IPS-15b (cell line): ENCODE measurements around the gene HNRNPDL.

Experiments
- H3K27me3 ChIP-seq: one replicate; pipeline ENCODE4 v1.6.1; 2013; ENCODE audit warnings: low read length; ENCODE audit not compliant: control insufficient read depth, insufficient read depth
- H3K36me3 ChIP-seq: one replicate; pipeline ENCODE4 v1.6.1; 2013; ENCODE audit warnings: low read length; ENCODE audit not compliant: control insufficient read depth, insufficient read depth
- H3K4me1 ChIP-seq: one replicate; pipeline ENCODE4 v1.6.1; 2013; ENCODE audit warnings: mild to moderate bottlenecking, low read length; ENCODE audit not compliant: control insufficient read depth, insufficient read depth
- H3K4me3 ChIP-seq: one replicate; pipeline ENCODE4 v1.5.1; 2013; ENCODE audit warnings: low read depth, low read length
- H3K9ac ChIP-seq: one replicate; pipeline ENCODE4 v1.6.1; 2013; ENCODE audit warnings: low read depth, mild to moderate bottlenecking, low read length
- H3K9me3 ChIP-seq: one replicate; pipeline ENCODE4 v1.6.1; 2013; ENCODE audit warnings: mild to moderate bottlenecking, low read length; ENCODE audit not compliant: control insufficient read depth, insufficient read depth

Gene HNRNPDL

DNA sequence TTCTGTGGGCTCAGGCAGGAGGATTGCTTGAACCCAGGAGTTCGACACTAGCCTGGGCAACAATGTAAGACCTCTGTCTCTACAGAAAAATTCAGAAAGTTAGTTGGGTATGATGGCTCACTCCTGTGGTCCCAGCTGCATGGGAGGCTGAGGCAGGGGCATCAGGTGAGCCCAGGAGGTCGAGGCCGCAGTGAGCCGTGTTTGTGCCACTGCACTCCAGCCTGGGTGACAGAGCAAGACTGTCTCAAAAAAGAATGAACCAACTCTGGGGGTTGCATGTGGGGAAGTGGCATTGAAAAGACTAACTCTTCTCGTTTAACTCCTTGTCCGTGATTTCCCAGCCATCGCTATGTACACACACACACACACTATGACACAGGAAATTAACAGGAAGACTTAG lies 27.0 kb upstream of the HNRNPDL start:
- Histone ChIP-seq H3K36me3 (peaks cover 18% of the 10 kb centered on the region), H3K9ac (no peak overlapping the region), H3K9me3 (no peaks in the 10 kb centered on the region), H3K4me3 (no peak overlapping the region), H3K4me1 (no peaks in the 10 kb centered on the region), H3K27me3 (no peaks in the 10 kb centered on the region)

DNA sequence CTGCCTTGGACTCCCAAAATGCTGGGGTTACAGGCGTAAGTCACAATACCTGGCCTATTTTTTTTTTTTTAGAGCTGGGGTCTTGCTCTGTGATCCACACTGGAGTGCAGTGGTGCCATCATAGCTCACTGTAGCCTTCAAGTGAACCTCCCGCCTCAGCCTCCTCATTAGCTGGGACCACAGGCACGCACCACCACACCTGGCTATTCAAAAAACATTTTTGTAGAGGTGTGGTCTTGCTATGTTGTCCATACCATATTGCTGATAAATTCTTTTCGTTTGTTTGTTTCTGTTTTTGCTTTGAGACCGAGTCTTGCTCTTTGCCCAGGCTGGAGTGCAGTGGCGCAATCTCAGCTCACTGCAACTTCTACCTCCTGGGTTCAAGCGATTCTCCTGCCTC lies 21.8 kb upstream of the HNRNPDL start:
- H3K36me3 ChIP-seq: peaks cover 32% of the 10 kb centered on the region

DNA sequence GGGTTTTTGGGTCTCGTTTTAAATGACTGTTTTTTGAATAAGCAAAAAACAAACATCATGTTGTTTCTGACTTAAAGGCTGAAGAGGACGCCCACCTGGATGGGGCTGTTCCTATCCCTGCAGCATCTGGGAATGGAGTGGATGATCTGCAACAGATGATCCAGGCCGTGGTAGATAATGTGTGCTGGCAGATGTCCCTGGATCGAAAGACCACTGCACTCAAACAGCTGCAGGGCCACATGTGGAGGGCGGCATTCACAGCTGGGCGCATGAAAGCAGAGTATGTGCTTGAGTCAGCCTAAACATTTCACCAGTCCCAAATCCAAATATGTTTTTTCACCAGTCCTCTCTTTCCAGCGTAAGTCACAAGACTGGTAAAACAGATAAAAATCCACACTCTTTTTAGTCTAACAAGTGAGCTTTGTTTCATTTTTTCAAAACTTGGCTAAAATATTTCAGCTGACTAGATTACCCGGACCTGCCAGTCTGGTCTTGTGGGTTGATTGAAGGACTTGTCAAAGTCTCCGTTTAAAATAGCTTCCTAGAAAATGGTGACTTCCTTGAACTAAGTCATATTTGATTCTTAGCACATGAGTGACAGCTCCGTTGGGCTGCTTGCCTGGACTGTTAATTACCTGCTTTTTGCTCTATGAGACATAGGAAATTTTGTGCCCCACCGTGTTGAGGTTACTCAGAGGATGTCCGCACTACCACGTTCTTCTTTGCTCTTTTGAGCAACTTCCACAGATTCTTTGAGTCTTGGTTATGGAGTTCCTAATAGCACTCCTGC lies 20.9 kb upstream of the HNRNPDL start:
- H3K9me3 ChIP-seq: no peaks in the 10 kb centered on the region
- no peak overlapping the region for H3K9ac ChIP-seq
- no peak overlapping the region for H3K4me3 ChIP-seq
- no peaks in the 10 kb centered on the region for H3K4me1 ChIP-seq
- H3K27me3 ChIP-seq: no peaks in the 10 kb centered on the region
- H3K36me3 ChIP-seq: peaks cover 30% of the 10 kb centered on the region

More for the DNA sequence above, 21.8 kb upstream of the HNRNPDL start:
- Histone ChIP-seq H3K27me3 (no peaks in the 10 kb centered on the region), H3K9me3 (no peaks in the 10 kb centered on the region), H3K9ac (no peak overlapping the region), H3K4me3 (no peak overlapping the region), H3K4me1 (no peaks in the 10 kb centered on the region)

DNA sequence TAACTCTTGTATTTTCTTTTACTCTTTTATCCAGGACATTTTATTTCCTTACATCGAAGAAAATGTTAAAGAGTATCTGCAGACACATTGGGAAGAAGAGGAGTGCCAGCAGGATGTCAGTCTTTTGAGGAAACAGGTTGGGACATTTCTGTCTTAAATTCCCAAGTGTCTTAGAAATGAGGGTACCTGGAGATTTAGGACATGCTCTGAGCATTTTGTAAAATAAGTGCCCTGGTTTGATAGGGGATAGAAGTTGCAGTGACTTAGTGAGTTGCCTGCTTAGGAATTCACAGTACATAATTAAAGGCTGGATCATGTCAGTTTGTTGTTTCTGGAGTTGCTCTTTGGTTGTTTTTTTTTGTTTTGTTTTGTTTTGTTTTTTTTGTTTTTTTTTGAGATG lies 17.6 kb upstream of the HNRNPDL start:
- H3K36me3 ChIP-seq: peaks cover 29% of the 10 kb centered on the region
- H3K27me3 ChIP-seq: no peaks in the 10 kb centered on the region
- H3K9me3 ChIP-seq: no peaks in the 10 kb centered on the region
- H3K4me1 ChIP-seq: no peaks in the 10 kb centered on the region
- no peak overlapping the region for H3K4me3 ChIP-seq
- H3K9ac ChIP-seq: no peak overlapping the region

DNA sequence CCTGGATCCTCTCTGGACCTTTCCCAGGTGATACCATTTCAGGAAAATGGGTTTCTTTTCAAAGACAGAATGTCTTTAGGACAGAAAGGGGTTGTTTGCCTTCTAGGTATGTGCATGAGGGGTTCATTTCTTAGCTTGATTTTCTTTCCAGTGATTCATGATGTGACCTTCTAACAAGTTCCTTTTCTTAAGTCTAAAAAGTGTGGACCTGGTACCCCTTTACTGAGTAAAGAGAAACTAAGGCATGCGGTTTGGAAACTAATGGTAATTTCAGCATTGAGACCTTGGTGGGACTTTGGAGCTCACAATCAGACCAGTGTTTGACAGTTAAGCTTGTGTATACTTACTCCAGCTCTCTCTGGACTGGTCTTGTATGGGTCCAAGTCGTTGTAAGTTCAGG lies 8.8 kb upstream of the HNRNPDL start:
- Histone ChIP-seq H3K36me3 (no peaks in the 10 kb centered on the region), H3K4me1 (peaks cover 11% of the 10 kb centered on the region), H3K9ac (no peak overlapping the region), H3K4me3 (no peak overlapping the region), H3K27me3 (no peaks in the 10 kb centered on the region), H3K9me3 (no peaks in the 10 kb centered on the region)

- Histone ChIP-seq H3K4me3 (no peak overlapping the region), H3K9ac (no peak overlapping the region), H3K9me3 (no peaks in the 10 kb centered on the region), H3K36me3 (no peaks in the 10 kb centered on the region), H3K4me1 (peaks cover 14% of the 10 kb centered on the region), H3K27me3 (no peaks in the 10 kb centered on the region)
Observed at GRCh38 chr4:82437285-82438005, 7.2 kb upstream of the HNRNPDL start.

- H3K27me3 ChIP-seq: no peaks in the 10 kb centered on the region
- H3K4me1 ChIP-seq: peaks cover 14% of the 10 kb centered on the region
- no peak overlapping the region for H3K9ac ChIP-seq
- H3K4me3 ChIP-seq: no peak overlapping the region
- H3K36me3 ChIP-seq: no peaks in the 10 kb centered on the region
- H3K9me3 ChIP-seq: no peaks in the 10 kb centered on the region
Observed at GRCh38 chr4:82436780-82437179, 6.5 kb upstream of the HNRNPDL start.

DNA sequence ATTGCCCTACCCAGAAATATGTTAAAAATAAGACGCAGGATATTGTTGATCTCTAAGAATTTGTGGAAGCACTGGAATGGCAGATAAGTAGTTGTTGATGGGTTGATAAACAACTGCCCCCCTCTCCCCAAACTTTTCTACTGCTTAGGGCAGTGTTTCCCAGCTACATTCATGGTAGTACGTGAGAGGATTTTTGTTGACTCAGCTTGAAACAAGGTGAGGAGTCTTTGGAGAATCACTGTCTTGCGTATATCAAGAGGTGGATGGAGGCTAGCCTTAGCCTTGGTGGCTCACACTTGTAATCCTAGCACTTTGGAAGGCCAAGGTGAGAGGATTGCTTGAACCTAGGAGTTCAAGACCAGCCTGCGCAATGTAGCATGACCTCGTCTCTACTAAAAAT lies 5.9 kb upstream of the HNRNPDL start:
- no peaks in the 10 kb centered on the region for H3K36me3 ChIP-seq
- no peak overlapping the region for H3K9ac ChIP-seq
- no peak overlapping the region for H3K4me3 ChIP-seq
- H3K27me3 ChIP-seq: no peaks in the 10 kb centered on the region
- no peaks in the 10 kb centered on the region for H3K9me3 ChIP-seq
- H3K4me1 ChIP-seq: peaks cover 14% of the 10 kb centered on the region

DNA sequence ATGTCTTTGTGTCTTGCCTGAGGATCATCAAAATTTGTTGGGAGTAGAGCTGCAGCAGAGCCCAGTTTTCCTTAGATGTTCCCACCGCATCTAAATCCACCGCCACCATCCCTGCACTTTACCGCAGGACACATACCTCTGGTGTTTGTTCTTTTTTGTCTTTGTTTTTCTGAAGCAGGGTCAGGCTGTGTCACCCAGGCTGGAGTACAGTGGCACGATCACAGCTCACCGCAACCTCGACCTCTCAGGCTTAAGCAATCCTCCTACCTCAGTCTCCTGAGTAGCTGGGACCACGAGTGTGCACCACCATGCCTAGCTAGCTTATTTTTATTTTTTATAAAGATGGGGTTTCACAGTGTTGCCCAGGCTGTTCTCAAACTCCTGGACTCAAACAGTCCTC lies 4.7 kb upstream of the HNRNPDL start:
- H3K36me3 ChIP-seq: peaks cover under 1% of the 10 kb centered on the region
- H3K9me3 ChIP-seq: no peaks in the 10 kb centered on the region

DNA sequence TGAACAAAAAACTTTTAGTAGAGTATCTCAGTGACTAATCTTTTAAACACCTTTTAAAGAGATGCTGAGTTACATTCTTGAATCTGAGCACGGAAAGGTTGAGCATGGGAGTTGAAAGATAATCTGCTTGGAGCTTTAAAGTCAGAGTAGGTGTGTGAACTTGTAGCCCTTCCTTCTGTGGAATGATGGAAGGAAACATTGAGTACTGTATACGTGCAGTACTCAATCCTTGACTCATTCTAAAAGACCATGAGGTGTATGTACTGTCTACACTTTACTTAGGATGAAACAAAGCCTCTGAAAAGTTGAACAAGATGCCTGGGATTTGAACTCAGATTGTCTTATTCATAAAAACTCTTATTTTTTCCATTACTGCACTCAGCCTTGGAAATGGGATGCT lies 3.5 kb upstream of the HNRNPDL start:
- Histone ChIP-seq H3K4me1 (peaks cover 10% of the 10 kb centered on the region), H3K4me3 (no peak overlapping the region), H3K9me3 (no peaks in the 10 kb centered on the region), H3K27me3 (no peaks in the 10 kb centered on the region), H3K36me3 (peaks cover 2% of the 10 kb centered on the region), H3K9ac (no peak overlapping the region)

More for the DNA sequence above, 4.7 kb upstream of the HNRNPDL start:
- H3K4me3 ChIP-seq: no peak overlapping the region
- no peak overlapping the region for H3K9ac ChIP-seq
- H3K27me3 ChIP-seq: no peaks in the 10 kb centered on the region
- H3K4me1 ChIP-seq: peaks cover 13% of the 10 kb centered on the region

GRCh38 chr4:82432596-82432995 lies 2.3 kb upstream of the HNRNPDL start:
- Histone ChIP-seq H3K27me3 (no peaks in the 10 kb centered on the region), H3K9me3 (no peaks in the 10 kb centered on the region), H3K4me1 (peaks cover 9% of the 10 kb centered on the region), H3K36me3 (peaks cover 7% of the 10 kb centered on the region), H3K4me3 (no peak overlapping the region), H3K9ac (no peak overlapping the region)

GRCh38 chr4:82431831-82432230 lies 1.6 kb upstream of the HNRNPDL start:
- H3K27me3 ChIP-seq: no peaks in the 10 kb centered on the region
- no peak overlapping the region for H3K9ac ChIP-seq
- no peaks in the 10 kb centered on the region for H3K9me3 ChIP-seq
- H3K36me3 ChIP-seq: peaks cover 13% of the 10 kb centered on the region
- peaks cover 3% of the 10 kb centered on the region for H3K4me1 ChIP-seq
- H3K4me3 ChIP-seq: peak overlapping the region; percentile 84
